Right atrium auricular region (tissue), 2 donors: Measurements from ENCODE around the gene ALDH7A1. TPM values are rescaled to one million over a fixed set of nuclear protein-coding genes. Genes with fewer than 3 reads are reported as not detected.

Experiments used
- DNase-seq: peaks from one replicate; pipeline ENCODE4 v3.0.0-alpha.2; 2019; ENCODE audit warnings: low spot score
- H3K27ac ChIP-seq, 2 donors: fragments of 200-600 bp; sonication (generic); 1 replicate in 1 of 2; 2 replicates in 1 of 2; pipeline ENCODE4 v1.5.1; 2016 to 2019
- H3K27me3 ChIP-seq, 2 donors: fragments of 200-600 bp; sonication (generic); one replicate each; pipeline versions ENCODE4 v1.5.1 to v1.6.0; 2017 to 2019
- H3K36me3 ChIP-seq: fragments of 200-600 bp; sonication (generic); one replicate; pipeline ENCODE4 v1.5.1; 2016
- H3K4me1 ChIP-seq, 2 donors: fragments of 200-600 bp; sonication (generic); one replicate each; pipeline versions ENCODE4 v1.5.1 to v1.6.0; 2017 to 2019
- H3K4me3 ChIP-seq, 2 donors: fragments of 200-600 bp; sonication (generic); 1 replicate in 1 of 2; 2 replicates in 1 of 2; pipeline ENCODE4 v1.5.1; 2017 to 2019; ENCODE audit warnings: mild to moderate bottlenecking in 1 of 2, moderate library complexity in 1 of 2
- H3K9me3 ChIP-seq, 2 donors: fragments of 200-600 bp; sonication (generic); one replicate each; pipeline ENCODE4 v1.5.1; 2019
- total RNA-seq, 2 donors: library from RNA; depleted of rRNA; stranded (reverse); fragments of >200 nt; gene quantifications; one replicate each; pipeline ENCODE4 v1.1.0, GENCODE V29; 2016
- TF ChIP-seq, protein P1 (sequence below), 2 donors: fragments of 200-600 bp; sonication (generic); IDR thresholded peaks; one replicate each; pipeline ENCODE4 v1.5.1; 2019; ENCODE audit warnings: antibody characterized with exemption in 2 of 2

The ALDH7A1 gene
- total RNA-seq, 2 donors from 2014 or later, result 9.6 to 13.9 TPM

DNA sequence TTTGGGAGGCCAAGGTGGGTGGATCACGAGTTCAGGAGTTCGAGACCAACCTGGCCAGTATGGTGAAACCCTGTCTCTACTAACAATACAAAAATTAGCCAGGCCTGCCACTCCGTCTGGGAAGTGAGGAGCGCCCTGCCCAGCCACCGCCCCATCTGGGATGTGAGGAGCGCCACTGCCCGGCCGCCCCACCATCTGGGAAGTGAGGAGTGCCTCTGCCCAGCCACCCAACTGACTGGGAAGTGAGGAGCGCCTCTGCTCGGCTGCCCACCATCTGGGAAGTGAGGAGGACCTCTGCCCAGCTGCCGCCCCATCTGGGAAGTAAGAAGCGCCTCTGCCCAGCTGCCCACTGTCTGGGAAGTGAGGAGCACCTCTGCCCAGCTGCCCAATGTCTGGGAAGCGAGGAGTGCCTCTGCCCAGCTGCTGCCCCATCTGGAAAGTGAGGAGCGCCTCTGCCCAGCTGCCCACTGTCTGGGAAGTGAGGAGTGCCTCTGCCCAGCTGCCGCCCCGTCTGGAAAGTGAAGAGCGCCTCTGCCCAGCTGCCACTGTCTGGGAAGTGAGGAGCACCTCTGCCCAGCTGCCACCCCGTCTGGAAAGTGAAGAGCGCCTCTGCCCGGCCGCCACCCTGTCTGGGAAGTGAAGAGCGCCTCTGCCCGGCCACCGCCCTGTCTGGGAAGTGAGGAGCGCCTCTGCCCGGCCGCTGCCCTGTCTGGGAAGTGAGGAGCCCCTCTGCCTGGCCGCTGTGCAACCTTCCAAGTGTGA lies 5.3 kb downstream of the ALDH7A1 start:
- Histone ChIP-seq H3K27me3 (no peaks in the 10 kb centered on the region), H3K4me1 (peaks cover 0 to 14% of the 10 kb centered on the region in 2 donors), H3K36me3 (peaks cover 13% of the 10 kb centered on the region), H3K27ac (no peak overlapping the region), H3K4me3 (no peak overlapping the region), H3K9me3 (no peaks in the 10 kb centered on the region)
- TF ChIP-seq, protein P1, sequence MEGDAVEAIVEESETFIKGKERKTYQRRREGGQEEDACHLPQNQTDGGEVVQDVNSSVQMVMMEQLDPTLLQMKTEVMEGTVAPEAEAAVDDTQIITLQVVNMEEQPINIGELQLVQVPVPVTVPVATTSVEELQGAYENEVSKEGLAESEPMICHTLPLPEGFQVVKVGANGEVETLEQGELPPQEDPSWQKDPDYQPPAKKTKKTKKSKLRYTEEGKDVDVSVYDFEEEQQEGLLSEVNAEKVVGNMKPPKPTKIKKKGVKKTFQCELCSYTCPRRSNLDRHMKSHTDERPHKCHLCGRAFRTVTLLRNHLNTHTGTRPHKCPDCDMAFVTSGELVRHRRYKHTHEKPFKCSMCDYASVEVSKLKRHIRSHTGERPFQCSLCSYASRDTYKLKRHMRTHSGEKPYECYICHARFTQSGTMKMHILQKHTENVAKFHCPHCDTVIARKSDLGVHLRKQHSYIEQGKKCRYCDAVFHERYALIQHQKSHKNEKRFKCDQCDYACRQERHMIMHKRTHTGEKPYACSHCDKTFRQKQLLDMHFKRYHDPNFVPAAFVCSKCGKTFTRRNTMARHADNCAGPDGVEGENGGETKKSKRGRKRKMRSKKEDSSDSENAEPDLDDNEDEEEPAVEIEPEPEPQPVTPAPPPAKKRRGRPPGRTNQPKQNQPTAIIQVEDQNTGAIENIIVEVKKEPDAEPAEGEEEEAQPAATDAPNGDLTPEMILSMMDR (IDR thresholded peaks at IDR 0.05), result no peak
- DNase-seq, result no peak

DNA sequence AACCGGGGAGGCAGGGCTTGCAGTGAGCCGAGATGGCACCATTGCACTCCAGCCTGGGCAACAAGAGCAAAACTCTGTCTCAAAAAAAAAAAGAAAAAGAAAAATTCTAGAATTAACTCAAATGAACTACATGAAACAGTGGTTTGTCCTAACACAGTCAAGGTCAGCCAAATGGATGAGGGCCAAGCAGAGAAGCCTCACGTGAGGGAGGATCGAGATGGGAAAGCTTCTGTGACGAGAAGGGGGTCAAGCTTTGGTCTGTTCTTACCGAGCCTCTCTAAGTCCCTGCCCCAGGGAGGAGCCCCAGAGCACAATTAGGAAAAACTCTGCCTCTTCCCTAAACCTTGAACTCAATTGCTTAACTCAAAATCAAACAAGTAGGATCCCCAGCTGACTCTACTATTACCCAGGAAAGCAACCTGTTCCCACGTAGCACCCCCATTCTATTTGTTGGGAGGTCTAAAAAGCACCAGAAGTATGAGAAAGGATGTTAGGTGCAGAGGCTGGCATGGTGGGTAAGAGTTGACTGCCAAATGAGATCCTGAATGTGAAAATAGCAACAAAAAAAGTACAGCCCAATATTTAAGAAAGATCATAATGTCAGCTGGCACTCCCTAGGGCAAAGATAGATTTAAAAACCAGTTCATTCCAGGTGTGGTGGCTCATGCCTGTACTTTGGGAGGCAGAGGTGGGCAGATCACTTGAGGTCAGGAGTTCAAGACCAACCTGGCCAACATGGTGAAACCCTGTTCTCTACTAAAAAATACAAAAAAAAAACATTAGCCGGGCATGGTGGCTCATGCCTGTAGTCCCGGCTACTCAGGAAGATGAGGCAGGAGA lies 7.2 kb downstream of the ALDH7A1 start:
- H3K4me3 ChIP-seq, result no peak overlapping the region
- TF ChIP-seq, protein P1 (IDR thresholded peaks at IDR 0.05), result no peak
- peaks cover 23% of the 10 kb centered on the region for H3K36me3 ChIP-seq
- DNase-seq, result no peak
- H3K9me3 ChIP-seq, result no peaks in the 10 kb centered on the region
- no peaks in the 10 kb centered on the region for H3K4me1 ChIP-seq
- no peaks in the 10 kb centered on the region for H3K27me3 ChIP-seq
- H3K27ac ChIP-seq, result no peak overlapping the region

GRCh38 chr5:126583761-126584160 lies 11.3 kb downstream of the ALDH7A1 start:
- no peak for DNase-seq
- Histone ChIP-seq H3K4me1 (no peaks in the 10 kb centered on the region), H3K4me3 (no peak overlapping the region), H3K27me3 (no peaks in the 10 kb centered on the region), H3K36me3 (peaks cover 43% of the 10 kb centered on the region), H3K27ac (no peak overlapping the region), H3K9me3 (no peaks in the 10 kb centered on the region)
- TF ChIP-seq, protein P1 (IDR thresholded peaks at IDR 0.05), result no peak

DNA sequence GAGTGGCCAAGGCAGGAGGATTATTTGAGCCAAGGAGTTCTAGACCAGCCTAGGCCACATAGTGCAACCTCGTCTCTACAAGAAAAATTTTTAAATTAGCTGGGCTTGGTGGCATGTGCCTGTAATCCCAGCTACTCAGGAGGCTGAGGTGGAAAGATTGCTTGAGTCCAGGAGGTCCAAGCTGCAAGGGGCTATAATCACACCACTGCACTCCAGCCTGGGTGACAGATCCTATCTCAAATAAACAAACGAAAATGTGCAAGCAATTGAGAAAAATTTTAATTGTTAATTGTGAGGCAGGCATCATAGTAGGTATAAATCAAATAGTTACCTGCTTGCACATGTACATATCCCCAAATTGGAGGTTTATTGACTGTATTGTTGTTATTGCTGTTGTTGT lies 15.3 kb downstream of the ALDH7A1 start:
- H3K9me3 ChIP-seq, result no peaks in the 10 kb centered on the region
- no peaks in the 10 kb centered on the region for H3K27me3 ChIP-seq
- H3K36me3 ChIP-seq, result peaks cover 40% of the 10 kb centered on the region
- no peak overlapping the region for H3K4me3 ChIP-seq
- no peaks in the 10 kb centered on the region for H3K4me1 ChIP-seq
- DNase-seq, result no peak
- TF ChIP-seq, protein P1 (IDR thresholded peaks at IDR 0.05), result no peak
- H3K27ac ChIP-seq, result no peak overlapping the region

DNA sequence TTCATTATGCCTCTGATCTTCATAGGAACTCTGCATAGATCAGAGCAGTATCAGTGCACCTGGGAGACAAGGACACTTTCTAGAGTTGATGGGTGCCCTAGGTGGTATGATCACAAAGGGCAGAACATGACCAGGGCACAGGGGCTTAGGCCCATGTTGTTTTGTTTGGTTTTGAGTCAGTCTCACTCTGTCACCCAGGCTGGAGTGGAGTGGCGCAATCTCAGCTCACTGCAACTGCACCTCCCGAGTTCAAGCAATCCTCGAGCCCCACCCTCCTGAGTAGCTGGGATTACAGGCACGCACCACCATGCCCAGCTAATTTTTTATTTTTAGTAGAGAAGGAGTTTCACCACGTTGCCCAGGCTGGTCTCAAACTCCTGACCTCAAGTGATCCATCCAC lies 17.6 kb downstream of the ALDH7A1 start:
- H3K36me3 ChIP-seq, result peaks cover 30% of the 10 kb centered on the region
- no peak overlapping the region for H3K27ac ChIP-seq
- TF ChIP-seq, protein P1 (IDR thresholded peaks at IDR 0.05), result no peak
- no peaks in the 10 kb centered on the region for H3K4me1 ChIP-seq
- H3K9me3 ChIP-seq, result no peaks in the 10 kb centered on the region
- no peaks in the 10 kb centered on the region for H3K27me3 ChIP-seq
- no peak for DNase-seq
- H3K4me3 ChIP-seq, result no peak overlapping the region
